GM18861 (cell line): ENCODE measurements around the gene SCARB1.

ENCODE experiments used
- ATAC-seq: cut with Tn5 transposase; IDR thresholded peaks from one replicate; pipeline ENCODE4 v1.9.1; 2021; ENCODE audit not compliant: unreplicated experiment

Gene SCARB1

GRCh38 chr12:124778411-124778810 is 85.3 kb downstream of the SCARB1 start:
- no peak for ATAC-seq

GRCh38 chr12:124777399-124778372 is 86.0 kb downstream of the SCARB1 start:
- no peak for ATAC-seq

- ATAC-seq: no peak
Measured at GRCh38 chr12:124776125-124776513, 87.5 kb downstream of the SCARB1 start.

GRCh38 chr12:124774462-124775167 is 89.0 kb downstream of the SCARB1 start:
- ATAC-seq: peak; percentile 68

- peak; percentile 27 for ATAC-seq
Measured at GRCh38 chr12:124774054-124774461, 89.6 kb downstream of the SCARB1 start.

- no peak for ATAC-seq
Measured at GRCh38 chr12:124772289-124773170, 91.1 kb downstream of the SCARB1 start.

GRCh38 chr12:124771462-124772288 is 92.0 kb downstream of the SCARB1 start:
- ATAC-seq: no peak

- ATAC-seq: no peak
Measured at GRCh38 chr12:124770728-124771127, 92.9 kb downstream of the SCARB1 start.

GRCh38 chr12:124769881-124770512 is 93.7 kb downstream of the SCARB1 start:
- no peak for ATAC-seq

GRCh38 chr12:124769163-124769530 is 94.5 kb downstream of the SCARB1 start:
- ATAC-seq: no peak

- no peak for ATAC-seq
Measured at GRCh38 chr12:124768452-124769162, 95.1 kb downstream of the SCARB1 start.

GRCh38 chr12:124767066-124767821 is 96.4 kb downstream of the SCARB1 start:
- ATAC-seq: peak; percentile 68

GRCh38 chr12:124766727-124767065 is 97.0 kb downstream of the SCARB1 start:
- peak; percentile 16 for ATAC-seq

GRCh38 chr12:124765581-124766489 is 97.8 kb downstream of the SCARB1 start:
- ATAC-seq: no peak

GRCh38 chr12:124764870-124765580 is 98.6 kb downstream of the SCARB1 start:
- ATAC-seq: no peak

- no peak for ATAC-seq
Measured at GRCh38 chr12:124764451-124764850, 99.2 kb downstream of the SCARB1 start.

GRCh38 chr12:124763594-124763979 is 100.1 kb downstream of the SCARB1 start:
- no peak for ATAC-seq
